Measurements from ENCODE around the gene WIPI1. TPM values are rescaled to one million over a fixed set of nuclear protein-coding genes. Genes with fewer than 3 reads are reported as not detected.
"Not testable (repeated sequence)": the region's sequence is repeated elsewhere in the genome, so short reads cannot be mapped to it uniquely, and the experiment has no call there.

Gene WIPI1
- total RNA-seq, 1 experiment from 2014 or later = 29.6 TPM

- H3K4me3 ChIP-seq = peak overlapping the region; percentile 17
- not testable (repeated sequence) for H3K27me3 ChIP-seq, H3K36me3 ChIP-seq, DNase-seq
- peaks cover 11% of the 10 kb centered on the region for H3K9me3 ChIP-seq
These were observed 43.4 kb downstream of the WIPI1 start for GRCh38 chr17:68413597-68414560.

- H3K36me3 ChIP-seq, H3K9me3 ChIP-seq, DNase-seq, H3K4me3 ChIP-seq, H3K27me3 ChIP-seq: not testable (repeated sequence)
These were observed 49.6 kb downstream of the WIPI1 start for GRCh38 chr17:68407656-68408055.

- H3K9me3 ChIP-seq, H3K27me3 ChIP-seq, H3K4me3 ChIP-seq, H3K36me3 ChIP-seq, DNase-seq: not testable (repeated sequence)
These were observed 53.5 kb downstream of the WIPI1 start for GRCh38 chr17:68403837-68404236.

- no peak overlapping the region for H3K4me3 ChIP-seq
- H3K36me3 ChIP-seq = no peaks in the 10 kb centered on the region
- H3K27me3 ChIP-seq = no peaks in the 10 kb centered on the region
- H3K9me3 ChIP-seq = peaks cover 3% of the 10 kb centered on the region; the same call in 1 of the 2 replicates
- no peak for DNase-seq
These were observed 54.2 kb downstream of the WIPI1 start for GRCh38 chr17:68403122-68403521.

GRCh38 chr17:68401288-68401687, 56.0 kb downstream of the WIPI1 start:
- Histone ChIP-seq H3K36me3 (no peaks in the 10 kb centered on the region), H3K9me3 (peaks cover 3% of the 10 kb centered on the region; the same call in 1 of the 2 replicates), H3K4me3 (no peak overlapping the region), H3K27me3 (no peaks in the 10 kb centered on the region)
- DNase-seq = no peak

GRCh38 chr17:68400404-68400735, 56.9 kb downstream of the WIPI1 start:
- Histone ChIP-seq H3K9me3 (peaks cover 1% of the 10 kb centered on the region; the same call in 1 of the 2 replicates), H3K4me3 (no peak overlapping the region)

GRCh38 chr17:68399638-68400403, 57.5 kb downstream of the WIPI1 start:
- Histone ChIP-seq H3K36me3 (no peaks in the 10 kb centered on the region), H3K9me3 (no peaks in the 10 kb centered on the region), H3K27me3 (no peaks in the 10 kb centered on the region), H3K4me3 (no peak overlapping the region)
- no peak for DNase-seq

More at GRCh38 chr17:68400404-68400735, 56.9 kb downstream of the WIPI1 start:
- no peak for DNase-seq
- no peaks in the 10 kb centered on the region for H3K27me3 ChIP-seq
- H3K36me3 ChIP-seq = no peaks in the 10 kb centered on the region

- peak; percentile 75 for DNase-seq
- Histone ChIP-seq H3K4me3 (no peak overlapping the region), H3K36me3 (no peaks in the 10 kb centered on the region), H3K27me3 (no peaks in the 10 kb centered on the region), H3K9me3 (no peaks in the 10 kb centered on the region)
These were observed 58.3 kb downstream of the WIPI1 start for GRCh38 chr17:68398691-68399637.

- Histone ChIP-seq H3K27me3 (no peaks in the 10 kb centered on the region), H3K36me3 (no peaks in the 10 kb centered on the region), H3K9me3 (no peaks in the 10 kb centered on the region), H3K4me3 (no peak overlapping the region)
- DNase-seq = no peak
These were observed 60.2 kb downstream of the WIPI1 start for GRCh38 chr17:68397108-68397536.

- H3K27me3 ChIP-seq = no peaks in the 10 kb centered on the region
- no peak overlapping the region for H3K4me3 ChIP-seq
- no peaks in the 10 kb centered on the region for H3K9me3 ChIP-seq
- no peak for DNase-seq
- no peaks in the 10 kb centered on the region for H3K36me3 ChIP-seq
These were observed 60.8 kb downstream of the WIPI1 start for GRCh38 chr17:68396226-68397107.

GRCh38 chr17:68394608-68395331, 62.5 kb downstream of the WIPI1 start:
- Histone ChIP-seq H3K27me3 (no peaks in the 10 kb centered on the region), H3K9me3 (no peaks in the 10 kb centered on the region), H3K4me3 (no peak overlapping the region), H3K36me3 (no peaks in the 10 kb centered on the region)
- DNase-seq = no peak

GRCh38 chr17:68391561-68392268, 65.6 kb downstream of the WIPI1 start:
- no peaks in the 10 kb centered on the region for H3K9me3 ChIP-seq
- H3K27me3 ChIP-seq = no peaks in the 10 kb centered on the region
- no peak for DNase-seq
- H3K36me3 ChIP-seq = no peaks in the 10 kb centered on the region
- no peak overlapping the region for H3K4me3 ChIP-seq

- Histone ChIP-seq H3K27me3 (no peaks in the 10 kb centered on the region), H3K4me3 (no peak overlapping the region), H3K9me3 (no peaks in the 10 kb centered on the region), H3K36me3 (no peaks in the 10 kb centered on the region)
- DNase-seq = peak; percentile 36
These were observed 66.3 kb downstream of the WIPI1 start for GRCh38 chr17:68390888-68391545.

GRCh38 chr17:68389041-68389440, 68.3 kb downstream of the WIPI1 start:
- DNase-seq = no peak
- Histone ChIP-seq H3K27me3 (no peaks in the 10 kb centered on the region), H3K36me3 (no peaks in the 10 kb centered on the region), H3K9me3 (no peaks in the 10 kb centered on the region), H3K4me3 (no peak overlapping the region)

Data from MG63 (cell line).